GM12878 (cell line): ENCODE measurements around the gene PLPPR1. TPM values are rescaled to one million over a fixed set of nuclear protein-coding genes. Genes with fewer than 3 reads are reported as not detected.

Experiments
- ATAC-seq: fragments of 200-7000 bp; cut with Tn5 transposase; 3 replicates; pipeline ENCODE4 v1.9.1; 2020; ENCODE audit warnings: mild to moderate bottlenecking, moderate library complexity
- BruUV-seq: library from RNA; stranded (reverse); fragments of 400-500 nt; replicated peaks from 2 replicates; lab custom pipeline; 2021; lab: Mats Ljungman, UMichigan
- CTCF ChIA-PET: fragments of 300-600 bp; sonication (Branson Sonifier 250); formaldehyde crosslinking; extraction: SDS; loops from one replicate; lab custom pipeline; 2021; ENCODE audit warnings: inconsistent platforms; lab: Yijun Ruan, JAX
- POLR2A ChIA-PET: fragments of 350-600 bp; formaldehyde crosslinking; extraction: SDS; loops from one replicate; lab custom pipeline; 2021; ENCODE audit warnings: inconsistent platforms; lab: Charles Lee
- RAD21 ChIA-PET: fragments of 300-600 bp; sonication (Branson Sonifier 250); formaldehyde crosslinking; loops from one replicate; lab custom pipeline; 2023; ENCODE audit warnings: antibody characterized with exemption; ENCODE audit not compliant: unreplicated experiment; lab: Charles Lee
- SMC1A ChIA-PET: fragments of 300-600 bp; sonication (Branson Sonifier 250); formaldehyde crosslinking; loops from one replicate; lab custom pipeline; 2023; ENCODE audit not compliant: unreplicated experiment, uncharacterized antibody; lab: Charles Lee
- DNase-seq: peaks from one replicate; pipeline ENCODE4 v3.0.0-alpha.2; 2011; ENCODE audit warnings: low read depth, low spot score
- FAIRE-seq: peaks from 3 replicates; lab custom pipeline; 2011; peaks lifted over from hg19 to GRCh38; lab: Jason Lieb, UNC
- H2AFZ ChIP-seq: 2 replicates; pipeline ENCODE4 v1.6.0; 2011; ENCODE audit warnings: low read depth, low read length, control low read depth; ENCODE audit not compliant: control insufficient read depth
- H3K27ac ChIP-seq: 2 replicates; pipeline ENCODE4 v1.5.1; 2011; ENCODE audit warnings: control low read depth; ENCODE audit not compliant: control insufficient read depth, insufficient read depth
- H3K27me3 ChIP-seq, 2 experiments: replicated peaks in 1 of 2; 2 replicates each; pipeline versions ENCODE4 v1.6.0 to v1.6.1; 2011; ENCODE audit warnings: low read length in 1 of 2; ENCODE audit not compliant: control insufficient read depth in 2 of 2, insufficient read depth in 2 of 2
- H3K36me3 ChIP-seq, 2 experiments: 2 replicates each; pipeline ENCODE4 v1.5.1; 2011; ENCODE audit warnings: low read length in 1 of 2; ENCODE audit not compliant: control insufficient read depth in 2 of 2, insufficient read depth in 2 of 2
- H3K4me1 ChIP-seq: 2 replicates; pipeline ENCODE4 v1.6.1; 2011; ENCODE audit warnings: mild to moderate bottlenecking, low read length, moderate library complexity, mixed read lengths; ENCODE audit not compliant: control insufficient read depth, insufficient read depth
- H3K4me2 ChIP-seq: 2 replicates; pipeline ENCODE4 v1.6.0; 2011; ENCODE audit warnings: control low read depth; ENCODE audit not compliant: control insufficient read depth, insufficient read depth
- H3K4me3 ChIP-seq: fragments of 200-600 bp; sonication (generic); 2 replicates; pipeline ENCODE4 v1.5.1; 2016
- H3K79me2 ChIP-seq: 2 replicates; pipeline ENCODE4 v1.6.0; 2011; ENCODE audit warnings: low read length; ENCODE audit not compliant: control insufficient read depth, insufficient read depth
- H3K9ac ChIP-seq: 2 replicates; pipeline ENCODE4 v1.8.0; 2011; ENCODE audit warnings: low read length, control low read depth, mixed read lengths; ENCODE audit not compliant: control insufficient read depth, insufficient read depth
- H3K9me3 ChIP-seq: replicated peaks from 3 replicates; pipeline ENCODE4 v1.5.1; 2011; ENCODE audit warnings: mild to moderate bottlenecking, low read length; ENCODE audit not compliant: control insufficient read depth, insufficient read depth
- H4K20me1 ChIP-seq: 2 replicates; pipeline ENCODE4 v1.6.0; 2011; ENCODE audit not compliant: control insufficient read depth, insufficient read depth
- CBX3 ChIP-seq: fragments of 200-600 bp; sonication (generic); IDR thresholded peaks from 2 replicates; pipeline ENCODE4 v1.6.1; 2016; ENCODE audit warnings: low read depth, borderline replicate concordance
- CEBPZ ChIP-seq: fragments of 150-350 bp; IDR thresholded peaks from 2 replicates; pipeline ENCODE4 v1.6.1; 2016; ENCODE audit warnings: low read depth, low read length
- FOXK2 ChIP-seq: fragments of 450-650 bp; IDR thresholded peaks from 2 replicates; pipeline ENCODE4 v1.6.1; 2017; ENCODE audit warnings: mild to moderate bottlenecking, moderate library complexity
- HCFC1 ChIP-seq: fragments of 150-350 bp; IDR thresholded peaks from 2 replicates; pipeline ENCODE4 v1.6.1; 2014; ENCODE audit warnings: low read length
- HDAC2 ChIP-seq: fragments of 200-600 bp; sonication (generic); IDR thresholded peaks from 2 replicates; pipeline ENCODE4 v1.6.1; 2017
- HDGF ChIP-seq: fragments of 450-650 bp; IDR thresholded peaks from 2 replicates; pipeline ENCODE4 v1.6.1; 2016; ENCODE audit warnings: antibody characterized with exemption
- MLLT1 ChIP-seq: fragments of 450-650 bp; IDR thresholded peaks from 2 replicates; pipeline ENCODE4 v1.6.1; 2016; ENCODE audit warnings: mild to moderate bottlenecking
- PAX5 ChIP-seq: IDR thresholded peaks from 2 replicates; pipeline ENCODE4 v1.6.1; 2011; ENCODE audit warnings: low read depth, low read length, borderline replicate concordance
- POLR2AphosphoS2 ChIP-seq: IDR thresholded peaks from 2 replicates; pipeline ENCODE4 v1.6.1; 2011; ENCODE audit warnings: low read depth, mild to moderate bottlenecking, low read length, improper control_type of control experiment, moderate library complexity
- POLR2AphosphoS5 ChIP-seq: IDR thresholded peaks from 2 replicates; pipeline ENCODE4 v1.6.1; 2011; ENCODE audit warnings: mild to moderate bottlenecking, low read length, inconsistent platforms
- SREBF1 ChIP-seq: IDR thresholded peaks from 2 replicates; pipeline ENCODE4 v1.6.1; 2012; ENCODE audit warnings: mild to moderate bottlenecking, low read length
- STAT3 ChIP-seq: IDR thresholded peaks from 2 replicates; pipeline ENCODE4 v1.6.1; 2011; ENCODE audit warnings: low read depth, low read length, improper control_type of control experiment
- WRNIP1 ChIP-seq: IDR thresholded peaks from 2 replicates; pipeline ENCODE4 v1.6.1; 2011; ENCODE audit warnings: low read depth, low read length, improper control_type of control experiment, borderline replicate concordance
- YY1 ChIP-seq: IDR thresholded peaks from 2 replicates; pipeline ENCODE4 v1.6.1; 2011; ENCODE audit warnings: low read depth, mild to moderate bottlenecking, low read length
- ZNF207 ChIP-seq: fragments of 450-650 bp; IDR thresholded peaks from 2 replicates; pipeline ENCODE4 v1.6.1; 2014; ENCODE audit warnings: antibody characterized with exemption, mild to moderate bottlenecking, borderline replicate concordance
- ZSCAN29 ChIP-seq: fragments of 450-650 bp; IDR thresholded peaks from 2 replicates; pipeline ENCODE4 v1.6.1; 2017; ENCODE audit warnings: mild to moderate bottlenecking, moderate library complexity
- WGBS: methylation state at CpG from one replicate; pipeline ENCODE4 v1.1.6; 2016; ENCODE audit warnings: low lambda C conversion rate; ENCODE audit not compliant: insufficient replicate concordance, insufficient coverage; ENCODE audit errors: missing lambda C conversion rate; 5-methylcytosine and 5-hydroxymethylcytosine counted together
- in situ Hi-C: fragments of 300-500 bp; cut with MboI; formaldehyde crosslinking; loops from 9 replicates; pipeline ENCODE4 v1.14.3; 2018; ENCODE audit warnings: mixed read lengths
- intact Hi-C: fragments of 100-400 bp; cut with micrococcal nuclease; formaldehyde crosslinking; loops from one replicate; pipeline ENCODE4 v1.14.2; 2022; ENCODE audit not compliant: unreplicated experiment
- polyA plus RNA-seq, 11 experiments: library from polyadenylated mRNA; depleted of rRNA in 4 of 11; unstranded in 6 of 11; stranded (reverse) in 5 of 11; fragments of >200 nt; fragmentation: Nextera tagmentation in 4 of 11; fragmentation: Illumina TruSeq in 1 of 11; extraction: Ambion mirVana in 4 of 11; extraction: Trizol in 1 of 11; gene quantifications; 1 replicate in 1 of 11; 2 replicates in 10 of 11; pipeline versions ENCODE4 v1.2.1 to v1.2.3, GENCODE V29; 2011 to 2016; ENCODE audit warnings: inconsistent platforms in 2 of 11, missing spikeins in 2 of 11, low read depth in 1 of 11
- total RNA-seq, 4 experiments: library from RNA; depleted of rRNA in 3 of 4; stranded (reverse); fragments of >200 nt in 3 of 4; fragmentation: Illumina TruSeq in 1 of 4; extraction: Trizol in 1 of 4; gene quantifications; 2 replicates each; pipeline versions ENCODE4 v1.2.1 to v1.2.3, GENCODE V29; 2013 to 2021

Gene PLPPR1
- total and polyA plus RNA-seq, 10 of the 15 experiments (the other 5 are each of a cell fraction or from before 2014, with no cell fraction given), result 0.69 TPM; not detected in 9

DNA sequence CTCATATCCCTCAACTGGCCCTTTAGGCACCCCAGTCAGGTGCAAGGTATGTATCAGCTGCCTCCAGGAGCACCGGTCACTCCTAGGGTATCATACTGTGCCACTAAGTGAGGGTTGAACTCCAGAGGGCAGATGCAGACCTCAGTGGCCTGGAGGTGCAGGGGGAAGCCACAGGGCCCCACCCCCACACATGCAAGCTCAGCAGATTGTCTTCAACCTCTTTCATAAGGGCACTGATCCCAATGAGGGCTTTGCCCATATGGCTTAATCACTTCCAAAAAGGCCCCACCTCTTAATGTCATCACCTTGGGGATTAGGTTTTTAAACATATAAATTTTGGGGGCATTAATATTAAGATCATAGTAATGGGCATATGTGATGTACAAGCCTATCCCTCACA lies 328.1 kb downstream of the PLPPR1 start:
- H3K9me3 ChIP-seq, result no peaks in the 10 kb centered on the region
- no peak overlapping the region for H3K9ac ChIP-seq
- CTCF ChIA-PET, result no interaction called here
- no peak for ATAC-seq
- no peaks in the 10 kb centered on the region for H3K27me3 ChIP-seq
- no peaks in the 10 kb centered on the region for H3K79me2 ChIP-seq
- no peak for TF ChIP-seq ZSCAN29
- TF ChIP-seq FOXK2, result no peak
- no peak for TF ChIP-seq WRNIP1
- TF ChIP-seq HDGF, result no peak
- no peak for TF ChIP-seq STAT3
- TF ChIP-seq CBX3, result no peak
- no peak overlapping the region for H3K27ac ChIP-seq
- FAIRE-seq, result no peak
- SMC1A ChIA-PET, result no interaction called here
- H2AFZ ChIP-seq, result no peak overlapping the region
- intact Hi-C loops, result no loop called here
- no peaks in the 10 kb centered on the region for H3K36me3 ChIP-seq
- WGBS, result 0% methylated on average over 1 of the region's 1 CpG
- no peak overlapping the region for H3K4me3 ChIP-seq
- DNase-seq, result no peak
- no peak overlapping the region for H3K4me2 ChIP-seq
- BruUV-seq, result no TSS peak
- POLR2A ChIA-PET, result no interaction called here
- H4K20me1 ChIP-seq, result no peaks in the 10 kb centered on the region
- in situ Hi-C loops, result no loop called here
- H3K4me1 ChIP-seq, result no peaks in the 10 kb centered on the region
- RAD21 ChIA-PET, result no interaction called here

- H3K27ac ChIP-seq, result no peak overlapping the region
- H3K4me2 ChIP-seq, result no peak overlapping the region
- DNase-seq (no peak), ATAC-seq (no peak), FAIRE-seq (no peak)
- CTCF ChIA-PET, result no interaction called here
- TF ChIP-seq PAX5, result no peak
- TF ChIP-seq YY1, result no peak
- TF ChIP-seq ZNF207, result no peak
- no peak for TF ChIP-seq HCFC1
- no peak for TF ChIP-seq POLR2AphosphoS2
- TF ChIP-seq POLR2AphosphoS5, result no peak
- TF ChIP-seq HDAC2, result no peak
- TF ChIP-seq SREBF1, result no peak
- TF ChIP-seq CEBPZ, result no peak
- no peak for TF ChIP-seq MLLT1
- POLR2A ChIA-PET, result no interaction called here
- no peaks in the 10 kb centered on the region for H3K4me1 ChIP-seq
- no peaks in the 10 kb centered on the region for H3K9me3 ChIP-seq
- H3K27me3 ChIP-seq, result no peaks in the 10 kb centered on the region; a peak in 1 of 4 replicates
- RAD21 ChIA-PET, result no interaction called here
- no peaks in the 10 kb centered on the region for H4K20me1 ChIP-seq
- H3K79me2 ChIP-seq, result no peaks in the 10 kb centered on the region
- SMC1A ChIA-PET, result no interaction called here
- no peaks in the 10 kb centered on the region for H3K36me3 ChIP-seq
- in situ Hi-C loops (no loop called here), intact Hi-C loops (no loop called here)
- WGBS, result 0% methylated on average over 1 of the region's 1 CpG
- no TSS peak for BruUV-seq
- H3K9ac ChIP-seq, result no peak overlapping the region
- H2AFZ ChIP-seq, result no peak overlapping the region
- H3K4me3 ChIP-seq, result no peak overlapping the region
Observed at GRCh38 chr9:101359679-101360078, 331.2 kb downstream of the PLPPR1 start.
